OCI-LY3 (cell line): ENCODE results near the gene CDC5L.

Experiments
- CTCF ChIP-seq: fragments of 200-600, 300-600 bp; sonication (generic); IDR thresholded peaks from 2 replicates; pipeline ENCODE4 v1.5.1; 2014; ENCODE audit warnings: antibody characterized with exemption, low read length, low read depth
- EZH2phosphoT487 ChIP-seq: fragments of 200-600 bp; shearing (Covaris generic); IDR thresholded peaks from 2 replicates; pipeline ENCODE4 v1.6.1; 2018; ENCODE audit warnings: antibody characterized with exemption, mixed run types, low read depth

DNA sequence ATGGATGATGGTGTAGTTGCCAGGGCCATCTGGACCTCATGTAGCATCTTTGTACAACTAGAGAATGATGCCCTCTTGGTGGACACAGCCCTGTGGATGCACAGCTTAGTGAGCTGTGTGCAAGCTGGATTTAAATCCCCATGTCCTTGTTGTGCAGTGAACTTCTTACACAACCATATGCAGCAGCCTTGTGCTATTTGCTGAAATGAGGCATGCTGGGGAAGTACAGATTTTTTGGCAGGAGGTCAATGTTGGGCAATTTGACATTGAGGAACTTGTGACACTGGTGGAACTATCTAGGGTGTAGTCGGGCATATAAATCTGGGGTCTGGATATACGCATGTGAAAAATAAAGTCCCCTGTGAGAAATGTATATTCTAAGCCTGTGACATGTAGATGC lies 5.8 kb upstream of the CDC5L start:
- TF ChIP-seq CTCF: no peak
- no peak for TF ChIP-seq EZH2phosphoT487
